Stimulated activated CD4-positive, alpha-beta T cell treated with anti-CD3 and anti-CD28 coated beads, Interleukin-15, amount 100 ng/mL, for 24 hours (primary cell): ENCODE measurements around the gene MYL5.

Experiments
- DNase-seq: peaks from one replicate; pipeline ENCODE4 v3.0.0-alpha.2; 2020

Gene MYL5

GRCh38 chr4:708631-708933, 34.2 kb downstream of the MYL5 start:
- no peak for DNase-seq

GRCh38 chr4:709348-709747, 35.0 kb downstream of the MYL5 start:
- DNase-seq = no peak

- no peak for DNase-seq
These were observed 35.8 kb downstream of the MYL5 start for GRCh38 chr4:710116-710515.

- DNase-seq = no peak
These were observed 36.6 kb downstream of the MYL5 start for GRCh38 chr4:710916-711315.

- no peak for DNase-seq
These were observed 37.8 kb downstream of the MYL5 start for GRCh38 chr4:712093-712492.

- no peak for DNase-seq
These were observed 38.7 kb downstream of the MYL5 start for GRCh38 chr4:712916-713632.

GRCh38 chr4:714087-714486, 39.7 kb downstream of the MYL5 start:
- no peak for DNase-seq

- no peak for DNase-seq
These were observed 43.4 kb downstream of the MYL5 start for GRCh38 chr4:717601-718320.

GRCh38 chr4:718460-718859, 44.1 kb downstream of the MYL5 start:
- DNase-seq = no peak

- no peak for DNase-seq
These were observed 45.9 kb downstream of the MYL5 start for GRCh38 chr4:720111-720860.

GRCh38 chr4:721261-722168, 47.2 kb downstream of the MYL5 start:
- no peak for DNase-seq

GRCh38 chr4:722169-722725, 47.9 kb downstream of the MYL5 start:
- DNase-seq = no peak

GRCh38 chr4:722851-723360, 48.6 kb downstream of the MYL5 start:
- no peak for DNase-seq

GRCh38 chr4:723751-724530, 49.6 kb downstream of the MYL5 start:
- DNase-seq = no peak

GRCh38 chr4:725391-726234, 51.3 kb downstream of the MYL5 start:
- no peak for DNase-seq

- DNase-seq = no peak
These were observed 52.0 kb downstream of the MYL5 start for GRCh38 chr4:726235-726787.

- no peak for DNase-seq
These were observed 52.5 kb downstream of the MYL5 start for GRCh38 chr4:726838-727237.

- DNase-seq = no peak
These were observed 53.2 kb downstream of the MYL5 start for GRCh38 chr4:727576-727975.

GRCh38 chr4:729336-730315, 55.3 kb downstream of the MYL5 start:
- DNase-seq = no peak
